K562 (cell line): ENCODE measurements around the gene CDHR2.

Experiments
- BACH1 ChIP-seq: fragments of 200-800 bp; sonication (Bioruptor generic); IDR thresholded peaks from 2 replicates; pipeline ENCODE4 v1.6.1; 2016; ENCODE audit warnings: missing genetic modification characterization, missing compliant biosample characterization
- CTCF ChIP-seq, 3 experiments: IDR thresholded peaks in 2 of 3; conservative IDR thresholded peaks in 1 of 3; 2 replicates each; pipeline ENCODE4 v1.5.1; 2011 to 2012; ENCODE audit warnings: low read length in 3 of 3, mild to moderate bottlenecking in 3 of 3, control low read depth in 2 of 3, improper control_type of control experiment in 1 of 3, inconsistent platforms in 1 of 3, low read depth in 1 of 3, mixed read lengths in 1 of 3, moderate library complexity in 1 of 3; ENCODE audit not compliant: insufficient read depth in 2 of 3
- CUX1 ChIP-seq: fragments of 200-800 bp; sonication (Bioruptor generic); IDR thresholded peaks from 2 replicates; pipeline ENCODE4 v1.6.1; 2016; ENCODE audit warnings: missing genetic modification characterization, missing compliant biosample characterization
- EZH2 ChIP-seq: IDR thresholded peaks from 2 replicates; pipeline ENCODE4 v1.6.1; 2012; ENCODE audit warnings: low read depth, mild to moderate bottlenecking, inconsistent platforms, low read length, borderline replicate concordance
- ZSCAN29 ChIP-seq: fragments of 450-650 bp; IDR thresholded peaks from 2 replicates; pipeline ENCODE4 v1.6.1; 2017

GRCh38 chr5:176529741-176530141, 19.4 kb upstream of the CDHR2 start:
- TF ChIP-seq BACH1 (tag) (no peak), CTCF (IDR thresholded peaks at IDR 0.05 in 2 of 3, conservative IDR thresholded peaks at IDR 0.05 in 1 of 3; ENCODE audit: insufficient read depth in 2 of 3, low read depth in 1 of 3, low read length in 3 of 3) (no peak), CUX1 (CRISPR knock-in tag) (no peak), ZSCAN29 (no peak), EZH2 (no peak)
